ENCODE measurements around the gene RRP1B.
"Not testable (repeated sequence)": the region's sequence is repeated elsewhere in the genome, so short reads cannot be mapped to it uniquely, and the experiment has no call there.

Gene RRP1B

DNA sequence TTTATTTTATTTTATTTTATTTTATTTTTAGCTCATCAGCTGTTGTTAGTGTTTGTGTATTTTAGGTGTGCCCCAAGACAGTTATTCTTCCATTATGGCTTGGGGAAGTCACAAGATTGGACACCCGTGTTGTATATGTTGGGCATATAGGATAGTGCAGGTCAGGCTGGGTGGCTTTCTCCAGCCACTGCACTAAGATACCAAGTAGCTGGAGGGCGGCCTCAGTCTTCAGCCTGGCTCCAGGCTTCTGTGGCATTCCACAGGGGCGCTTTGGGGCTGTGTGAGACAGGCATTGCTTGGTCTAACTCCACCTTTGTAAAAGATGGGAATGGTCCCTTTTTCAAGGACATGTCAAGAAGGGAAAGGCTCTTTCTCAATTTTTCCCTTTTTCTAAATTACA lies 16.5 kb downstream of the RRP1B start:
- DNase-seq (ENCODE audit: low read depth), result no peak

DNA sequence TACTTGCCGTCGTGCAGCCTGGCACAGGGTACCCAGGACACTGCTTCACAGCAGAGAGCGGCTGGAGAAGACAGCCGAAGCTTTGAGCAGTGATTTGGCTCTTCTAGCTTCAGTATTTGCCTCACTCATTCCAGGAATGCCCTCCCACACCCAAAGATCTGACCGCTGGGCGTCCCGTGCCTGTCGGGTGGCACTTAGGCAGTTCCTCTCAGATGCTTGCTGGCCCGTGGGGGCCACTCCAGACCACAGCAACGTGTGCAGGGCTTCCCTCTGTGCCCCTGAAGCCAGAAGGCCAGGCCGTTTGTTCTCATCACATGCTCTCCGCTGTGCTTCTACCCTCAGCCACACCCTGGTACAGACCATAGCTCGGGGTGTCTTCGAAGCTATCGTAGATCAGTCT lies 17.0 kb downstream of the RRP1B start:
- no peak for DNase-seq (ENCODE audit: low read depth)

DNA sequence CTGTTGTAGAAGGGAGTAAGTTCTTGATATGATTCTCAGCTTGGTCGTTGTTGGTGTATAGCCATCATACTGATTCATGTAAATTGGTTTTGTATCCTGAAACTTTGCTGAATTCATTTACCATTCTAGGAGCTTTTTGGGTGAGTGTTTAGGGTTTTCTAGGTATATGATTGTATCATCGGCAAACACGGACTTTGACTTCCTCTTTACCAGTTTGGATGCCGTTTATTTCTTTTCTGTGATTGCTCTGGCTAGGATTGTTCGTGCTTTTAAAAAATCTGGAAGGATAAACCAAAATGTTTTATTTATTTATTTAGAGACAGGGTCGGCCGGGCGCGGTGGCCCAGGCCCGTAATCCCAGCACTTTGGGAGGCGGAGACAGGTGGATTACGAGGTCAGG lies 20.6 kb downstream of the RRP1B start:
- no peak for DNase-seq (ENCODE audit: low read depth)

DNA sequence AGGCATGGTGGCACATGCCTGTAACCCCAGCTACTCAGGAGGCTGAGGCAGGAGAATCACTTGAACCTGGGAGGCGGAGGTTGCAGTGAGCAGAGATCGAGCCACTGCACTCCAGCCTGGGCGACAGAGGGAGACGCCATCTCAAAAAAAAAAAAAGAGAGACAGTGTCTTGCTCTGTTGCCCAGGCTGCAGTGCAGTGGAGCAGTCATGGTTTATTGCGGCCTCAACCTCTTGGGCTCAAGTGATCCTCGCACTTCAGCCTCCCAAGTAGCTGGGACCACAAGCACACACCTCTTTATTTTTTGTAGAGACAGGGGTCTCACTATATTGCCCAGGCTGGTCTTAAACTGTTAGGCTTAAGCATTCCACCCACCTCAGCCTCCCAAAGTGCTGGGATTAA lies 21.1 kb downstream of the RRP1B start:
- not testable (repeated sequence) for DNase-seq (ENCODE audit: low read depth)

DNA sequence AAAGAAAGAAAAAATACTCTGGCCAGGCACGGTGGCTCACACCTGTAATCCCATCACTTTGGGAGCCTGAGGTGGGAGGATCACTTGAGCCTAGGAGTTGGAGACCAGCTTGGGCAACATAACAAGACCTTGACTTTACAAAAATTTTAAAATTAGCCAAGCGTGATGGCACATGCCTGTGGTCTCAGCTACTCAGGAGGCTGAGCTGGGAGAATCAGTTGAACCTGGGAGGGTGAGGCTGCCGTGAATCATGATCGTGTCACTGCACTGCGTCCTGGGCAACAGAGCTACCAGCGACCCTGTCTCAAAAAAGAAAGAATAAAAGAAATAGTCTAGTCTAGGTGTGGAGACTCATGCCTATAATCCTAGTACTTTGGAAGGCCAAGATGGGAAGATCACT lies 22.3 kb downstream of the RRP1B start:
- no peak for DNase-seq (ENCODE audit: low read depth)

DNA sequence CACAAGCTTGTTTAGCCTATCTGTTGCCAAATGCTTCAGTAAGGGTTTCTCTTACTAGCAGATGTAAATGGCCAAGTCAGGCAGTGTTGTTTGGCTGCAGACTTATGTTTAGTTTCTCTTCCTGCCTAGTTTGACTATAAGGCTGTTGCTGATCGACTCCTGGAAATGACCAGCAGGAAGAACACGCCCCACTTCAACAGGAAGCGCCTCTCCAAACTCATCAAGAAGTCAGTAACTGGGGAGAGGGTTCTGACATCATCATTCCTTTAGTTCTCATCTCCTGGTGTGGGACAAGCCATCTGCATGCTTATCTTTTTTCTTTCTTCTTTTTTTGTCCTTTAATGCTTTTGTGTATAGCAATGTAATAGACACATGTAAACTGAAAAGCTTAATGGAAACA lies 25.1 kb downstream of the RRP1B start:
- DNase-seq (ENCODE audit: low read depth), result no peak

DNA sequence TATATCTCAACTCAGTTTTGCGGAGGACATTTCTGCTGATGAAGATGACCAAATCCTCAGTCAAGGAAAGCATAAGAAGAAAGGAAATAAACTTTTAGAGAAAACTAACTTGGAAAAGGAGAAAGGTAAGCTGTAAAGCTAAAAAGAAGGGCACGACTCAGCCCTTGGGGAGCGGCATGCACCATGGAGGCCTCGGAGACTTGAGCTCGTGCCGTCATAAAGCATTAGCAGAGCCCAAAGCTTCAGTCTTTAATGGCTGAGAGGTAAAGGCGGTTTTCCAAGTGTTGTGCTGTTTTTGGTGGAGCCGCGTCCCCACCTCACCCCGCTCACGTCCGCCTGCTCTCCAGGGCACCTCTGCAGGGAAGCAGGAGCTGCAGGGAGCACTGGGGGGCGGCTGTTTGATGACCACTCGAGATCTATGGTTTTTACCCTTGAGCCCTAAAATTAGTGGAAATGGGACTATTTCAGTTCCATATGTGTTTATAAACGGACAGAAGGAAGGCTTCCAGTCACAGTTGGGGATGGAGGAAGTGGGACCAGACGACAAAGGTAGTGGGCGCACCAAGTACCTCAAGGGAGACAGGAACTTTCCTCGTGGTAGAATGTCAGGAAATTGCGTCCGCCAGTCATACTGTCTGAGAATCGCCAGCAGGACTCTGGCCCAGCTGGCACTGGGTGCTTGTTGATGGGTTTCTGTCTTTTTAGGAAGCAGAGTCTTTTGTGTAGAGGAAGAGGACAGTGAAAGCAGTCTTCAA lies 27.6 kb downstream of the RRP1B start:
- DNase-seq (ENCODE audit: low read depth), result no peak

DNA sequence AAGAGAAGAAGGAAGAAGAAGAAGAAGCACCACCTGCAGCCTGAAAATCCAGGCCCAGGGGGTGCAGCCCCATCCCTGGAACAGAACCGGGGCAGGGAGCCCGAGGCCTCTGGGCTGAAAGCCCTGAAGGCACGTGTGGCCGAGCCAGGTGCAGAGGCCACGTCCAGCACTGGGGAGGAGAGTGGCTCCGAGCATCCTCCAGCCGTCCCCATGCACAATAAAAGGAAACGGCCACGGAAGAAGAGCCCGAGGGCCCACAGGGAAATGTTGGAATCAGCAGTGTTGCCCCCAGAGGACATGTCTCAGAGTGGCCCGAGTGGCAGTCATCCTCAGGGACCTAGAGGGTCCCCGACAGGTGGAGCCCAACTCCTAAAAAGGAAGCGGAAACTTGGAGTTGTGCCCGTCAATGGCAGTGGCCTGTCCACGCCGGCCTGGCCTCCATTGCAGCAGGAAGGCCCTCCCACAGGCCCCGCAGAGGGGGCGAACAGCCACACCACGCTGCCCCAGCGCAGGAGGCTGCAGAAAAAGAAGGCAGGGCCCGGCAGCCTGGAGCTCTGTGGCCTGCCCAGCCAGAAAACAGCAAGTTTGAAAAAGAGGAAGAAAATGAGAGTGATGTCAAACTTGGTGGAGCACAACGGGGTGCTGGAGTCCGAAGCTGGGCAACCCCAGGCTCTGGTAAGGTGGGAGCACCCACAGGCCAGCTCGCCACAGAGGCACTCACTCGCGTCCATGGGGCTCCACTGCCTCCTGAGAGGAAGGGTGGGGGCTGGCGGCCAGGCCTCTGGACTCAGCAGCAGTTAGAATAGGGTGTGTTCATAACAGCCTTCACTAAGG lies 28.4 kb downstream of the RRP1B start:
- DNase-seq (ENCODE audit: low read depth), result no peak

DNA sequence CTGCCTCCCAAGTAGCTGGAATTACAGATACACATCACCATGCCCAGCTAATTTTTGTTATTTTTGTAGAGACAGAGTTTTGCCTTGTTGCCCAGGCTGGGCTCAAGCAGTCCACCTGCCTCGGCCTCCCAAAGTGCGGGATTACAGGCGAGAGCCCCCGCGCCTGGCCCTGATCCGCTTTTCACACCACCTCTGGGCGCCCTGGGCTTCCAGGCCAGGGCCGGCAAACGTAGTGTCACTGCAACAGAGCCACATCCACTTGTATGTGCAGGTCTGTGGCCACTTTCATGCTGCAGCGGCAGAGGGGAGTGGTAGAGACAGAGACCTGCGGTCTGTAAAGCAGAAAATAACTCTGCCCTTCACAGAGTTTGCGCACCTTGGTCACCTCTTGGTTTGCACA lies 29.5 kb downstream of the RRP1B start:
- no peak for DNase-seq (ENCODE audit: low read depth)

DNA sequence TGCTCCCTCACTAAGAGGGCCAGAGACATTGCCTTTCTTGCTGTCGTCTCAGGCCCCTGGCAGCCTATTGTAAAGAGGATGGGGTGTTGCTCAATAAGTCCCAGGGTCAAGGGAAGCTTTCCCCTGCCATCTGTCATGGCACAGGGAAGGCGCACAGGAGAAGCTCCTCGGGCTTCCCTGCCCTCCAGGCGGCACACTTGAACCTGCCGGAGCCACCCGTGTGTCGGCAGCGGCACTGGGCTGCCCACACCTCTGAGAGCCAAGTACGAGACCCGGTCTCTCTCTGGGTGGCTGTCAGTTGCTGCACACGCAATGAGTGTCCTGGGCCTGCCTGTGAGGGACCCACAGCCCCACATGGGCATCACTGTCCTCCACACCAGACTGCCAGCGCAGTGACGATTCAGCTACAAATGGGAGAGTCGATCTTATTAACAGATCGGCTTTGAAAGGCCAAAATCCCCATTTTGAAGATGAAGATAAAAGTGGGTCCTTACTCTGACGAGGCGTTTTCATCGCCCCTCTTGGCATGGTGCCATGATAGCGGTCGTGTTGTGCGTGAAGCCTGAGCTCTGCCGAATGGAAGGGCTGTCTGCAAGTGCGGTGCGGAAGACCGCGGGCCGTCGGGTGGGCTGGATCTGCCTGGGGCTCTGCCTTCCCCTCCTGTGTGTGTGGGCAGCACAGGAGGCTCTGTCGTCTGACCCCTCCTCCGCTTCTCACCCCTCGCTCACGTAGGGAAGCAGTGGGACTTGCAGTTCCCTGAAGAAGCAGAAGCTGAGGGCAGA lies 30.4 kb downstream of the RRP1B start:
- DNase-seq (ENCODE audit: low read depth), result no peak

DNA sequence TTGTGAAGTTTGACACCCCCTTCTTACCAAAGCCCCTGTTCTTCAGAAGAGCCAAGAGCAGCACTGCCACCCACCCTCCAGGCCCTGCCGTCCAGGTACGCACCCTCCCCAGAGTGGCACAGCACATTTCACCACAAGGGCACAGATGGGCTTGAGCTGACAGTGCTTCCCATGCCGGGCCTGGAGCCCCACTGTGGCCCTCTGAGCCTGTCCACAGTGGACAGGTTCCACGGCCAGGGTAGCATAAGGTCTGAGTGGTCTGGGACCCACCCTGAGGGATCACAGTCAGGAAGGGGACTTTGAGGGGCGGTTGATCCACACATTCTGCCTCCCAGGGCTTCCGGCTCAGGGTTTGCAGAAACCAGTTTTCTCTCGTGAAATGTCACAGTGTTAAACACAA lies 31.0 kb downstream of the RRP1B start:
- DNase-seq (ENCODE audit: low read depth), result no peak

DNA sequence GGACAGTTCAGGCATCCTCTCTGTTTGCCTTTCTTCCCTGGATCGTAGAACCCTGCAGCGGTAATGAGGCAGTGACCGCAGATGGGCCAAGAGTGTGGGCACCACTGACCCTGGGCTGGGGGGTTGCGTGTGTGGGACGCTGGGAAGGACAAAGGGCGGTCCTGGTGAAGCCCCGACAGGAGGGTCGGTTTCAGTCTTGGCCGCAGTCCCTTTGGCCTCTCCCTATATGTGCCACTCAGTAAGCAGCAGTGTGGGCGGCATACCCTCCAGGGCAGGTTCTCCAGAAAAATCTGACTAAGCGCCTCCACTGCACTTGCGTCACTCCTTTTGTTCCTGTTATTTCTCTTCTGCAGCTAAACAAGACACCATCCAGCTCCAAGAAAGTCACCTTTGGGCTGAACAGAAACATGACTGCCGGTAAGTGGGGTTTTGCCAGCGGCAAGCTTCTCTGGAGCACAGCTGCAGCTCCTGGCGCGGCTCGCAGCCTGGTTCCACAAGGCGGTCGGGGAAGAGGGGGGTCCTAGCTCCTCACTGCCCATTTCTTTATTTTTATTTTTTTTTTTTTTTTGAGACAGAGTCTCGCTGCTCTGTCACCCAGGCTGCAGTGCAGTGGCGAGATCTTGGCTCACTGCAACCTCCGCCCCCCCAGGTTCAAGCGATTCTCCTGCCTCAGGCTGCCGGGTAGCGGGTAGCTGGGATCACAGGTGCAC lies 31.9 kb downstream of the RRP1B start:
- no peak for DNase-seq (ENCODE audit: low read depth)

DNA sequence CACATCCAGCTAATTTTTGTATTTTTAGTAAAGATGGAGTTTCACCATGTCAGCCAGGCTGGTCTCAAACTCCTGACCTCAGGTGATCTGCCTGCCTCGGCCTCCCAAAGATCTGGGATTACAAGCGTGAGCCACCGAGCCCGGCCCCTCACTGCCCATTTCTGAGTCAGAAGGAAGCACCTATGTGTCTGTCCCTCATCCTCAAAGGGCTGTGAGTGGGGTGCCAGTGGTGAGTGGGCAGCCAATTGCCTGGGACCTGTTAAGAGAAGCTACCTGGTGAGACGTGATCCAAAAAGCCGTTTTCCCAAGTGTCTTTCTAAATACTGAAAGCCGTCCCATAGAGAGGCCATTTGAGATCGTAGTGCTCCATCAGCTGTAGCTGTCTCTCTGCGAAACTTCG lies 32.4 kb downstream of the RRP1B start:
- DNase-seq (ENCODE audit: low read depth), result no peak

DNA sequence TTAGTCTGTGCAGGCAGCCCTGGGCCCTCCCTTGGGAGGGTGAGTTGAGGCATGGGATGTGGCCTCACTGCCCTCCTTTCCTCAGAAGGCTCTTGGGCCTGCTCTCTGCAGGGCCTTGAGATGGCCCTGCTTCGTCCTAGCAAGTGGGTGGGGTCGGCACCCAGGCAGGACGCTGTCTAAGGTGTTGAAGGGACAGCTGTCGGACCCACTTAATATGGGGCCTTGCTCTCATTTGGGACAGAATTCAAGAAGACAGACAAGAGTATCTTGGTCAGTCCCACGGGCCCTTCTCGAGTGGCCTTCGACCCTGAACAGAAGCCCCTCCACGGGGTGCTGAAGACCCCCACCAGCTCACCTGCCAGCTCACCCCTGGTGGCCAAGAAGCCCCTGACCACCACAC lies 33.6 kb downstream of the RRP1B start:
- no peak for DNase-seq (ENCODE audit: low read depth)

DNA sequence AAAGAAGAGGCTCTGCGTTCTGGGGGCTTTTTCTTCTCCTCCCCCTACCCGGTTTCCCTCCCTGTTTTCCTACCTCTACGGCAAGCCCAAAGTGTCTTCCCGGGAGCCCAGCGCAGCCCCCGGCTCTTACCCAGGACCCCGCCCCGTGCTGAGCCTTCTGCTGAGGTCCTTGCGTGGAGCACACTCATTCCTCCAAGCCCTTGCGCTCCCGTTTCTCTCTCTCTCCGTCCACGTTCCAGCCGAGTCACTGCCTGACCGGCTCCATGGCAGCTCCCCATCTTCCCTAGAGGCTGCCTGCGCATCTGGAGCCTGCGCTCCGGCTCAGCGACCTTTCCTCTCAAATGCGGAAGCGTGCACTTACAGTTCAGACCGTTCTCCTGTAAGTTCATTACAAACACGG lies 34.6 kb downstream of the RRP1B start:
- no peak for DNase-seq (ENCODE audit: low read depth)

DNA sequence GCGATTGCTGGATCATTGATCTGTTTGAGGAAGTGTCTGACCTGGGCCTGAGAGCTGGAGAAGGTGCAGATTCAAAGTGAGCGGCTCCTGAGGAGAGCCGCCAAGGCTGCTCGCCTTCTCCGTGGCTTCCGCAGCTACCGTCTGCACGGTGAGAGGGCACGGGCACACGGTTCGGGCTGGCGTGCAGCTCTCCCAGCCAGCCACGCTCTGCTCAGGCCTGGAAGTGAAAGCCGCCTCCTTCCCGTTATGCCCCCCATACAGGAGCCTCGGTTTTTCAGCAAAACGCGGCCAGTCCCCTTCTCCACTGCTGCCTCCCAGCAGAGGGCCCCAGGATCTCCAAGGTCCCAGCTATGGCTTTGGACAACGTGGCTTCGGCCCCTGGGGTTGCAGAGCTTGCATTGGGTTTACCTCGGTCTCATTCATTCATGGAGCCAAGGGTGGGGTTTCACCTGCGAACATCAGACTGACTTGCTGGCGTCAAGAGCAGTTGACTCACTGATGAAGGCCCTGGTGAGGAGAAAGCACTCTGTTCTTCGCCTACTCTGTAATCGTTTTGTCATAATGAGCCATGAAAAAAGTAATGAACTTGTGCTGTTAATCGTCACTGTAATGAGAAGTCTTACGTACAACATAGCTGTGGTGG lies 35.2 kb downstream of the RRP1B start:
- no peak for DNase-seq (ENCODE audit: low read depth)

DNA sequence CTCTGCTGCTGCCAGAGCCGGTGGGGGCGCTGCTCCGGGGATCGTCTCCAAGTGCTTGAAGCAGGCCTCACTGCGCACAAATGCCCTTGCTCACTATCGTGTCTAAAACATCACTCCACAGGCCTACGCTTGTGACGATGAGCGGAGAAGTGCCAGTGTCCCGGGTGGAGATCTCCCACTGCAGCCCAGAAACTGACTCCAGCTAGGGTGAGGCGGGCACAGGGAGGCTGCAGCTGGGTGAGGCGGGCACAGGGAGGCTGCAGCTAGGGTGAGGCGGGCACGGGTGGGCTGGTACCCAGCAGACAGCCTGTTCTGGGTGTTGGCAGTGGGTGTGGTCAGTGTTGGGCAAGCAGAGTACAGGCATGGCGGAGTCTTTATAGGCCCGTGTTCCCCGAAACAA lies 36.9 kb downstream of the RRP1B start:
- DNase-seq (ENCODE audit: low read depth), result no peak

DNA sequence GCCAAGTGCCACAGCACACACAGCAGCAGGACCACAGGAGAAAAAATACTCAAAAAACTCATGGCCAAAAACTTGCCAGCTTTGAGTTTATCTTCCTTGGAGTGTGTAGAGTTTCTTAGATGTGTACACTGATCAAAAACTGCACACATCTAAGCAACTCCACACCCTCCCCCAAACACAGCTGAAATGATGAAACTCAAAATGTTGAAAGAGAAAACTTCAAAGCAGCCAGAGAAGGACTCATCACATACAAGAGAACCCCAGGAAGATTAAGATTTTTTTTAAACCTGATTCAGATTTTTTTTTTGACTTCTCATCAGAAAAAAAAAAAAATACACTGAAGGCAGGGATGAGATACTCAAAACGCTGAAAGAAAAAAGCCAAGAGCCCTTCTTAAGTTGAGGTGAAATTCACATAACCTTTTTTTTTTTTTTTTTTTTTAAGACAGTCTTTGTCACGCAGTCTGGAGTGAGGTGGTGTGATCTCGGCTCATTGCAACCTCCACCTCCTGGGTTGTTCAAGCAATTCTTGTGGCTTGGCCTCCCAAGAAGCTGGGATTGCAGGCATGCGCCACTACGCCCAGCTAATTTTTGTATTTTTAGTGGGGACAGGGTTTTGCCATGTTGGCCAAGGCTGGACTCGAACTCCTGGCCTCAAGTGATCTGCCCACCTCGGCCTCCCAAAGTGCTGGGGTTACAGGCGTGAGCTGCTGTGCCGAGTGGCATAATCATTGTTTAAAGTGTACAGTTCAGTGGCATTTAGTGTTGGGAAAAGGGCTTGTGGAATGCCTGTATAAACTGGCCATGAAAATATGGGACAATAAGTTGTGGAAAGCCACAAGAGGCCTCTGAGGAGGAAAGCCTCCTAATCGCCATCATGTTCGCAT lies 38.6 kb downstream of the RRP1B start:
- DNase-seq (ENCODE audit: low read depth), result no peak

DNA sequence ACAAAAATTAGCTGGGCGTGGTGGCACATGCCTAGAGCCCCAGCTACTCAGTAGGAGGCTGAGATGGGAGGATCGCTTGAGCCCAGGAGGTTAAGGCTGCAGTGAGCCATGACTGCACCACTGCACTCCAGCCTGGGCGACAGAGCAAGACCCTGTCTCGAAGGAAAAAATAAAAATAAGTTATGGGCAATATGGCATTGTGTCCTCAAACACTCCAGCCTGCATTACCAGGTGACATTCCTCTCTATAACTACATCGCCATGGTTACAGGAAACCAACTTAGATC lies 40.1 kb downstream of the RRP1B start:
- DNase-seq (ENCODE audit: low read depth), result not testable (repeated sequence)

DNA sequence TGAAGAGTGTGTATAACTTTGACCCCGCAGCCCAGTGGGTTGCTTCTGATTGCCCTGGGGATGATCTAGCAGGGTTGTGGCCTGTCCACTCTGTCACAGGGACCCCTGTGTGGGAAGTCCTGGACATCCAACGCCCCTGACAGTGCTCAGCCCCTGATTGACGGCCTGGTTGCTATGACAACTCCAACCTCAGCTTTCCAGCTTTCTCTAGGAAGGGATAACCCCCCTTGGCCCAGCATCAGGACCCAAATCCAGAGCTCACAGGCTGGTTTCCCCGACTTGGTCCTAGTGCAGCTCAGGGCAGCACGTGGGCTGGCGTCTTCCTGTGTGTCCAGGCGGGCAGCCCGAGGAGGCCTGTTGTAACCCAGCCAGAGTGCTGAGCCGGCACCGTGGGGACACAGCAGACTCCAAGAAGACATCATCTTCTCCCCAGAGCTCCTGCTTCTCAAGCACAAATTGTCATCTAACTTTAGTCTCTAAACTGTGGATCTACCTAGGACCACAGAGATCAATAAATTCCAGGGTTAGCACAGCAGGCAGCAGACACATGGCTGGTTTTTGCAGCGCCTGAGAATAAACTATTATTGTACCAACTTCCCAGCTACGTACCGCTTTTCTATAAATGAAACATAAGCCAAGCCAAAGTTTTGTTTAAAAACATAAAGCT lies 40.7 kb downstream of the RRP1B start:
- no peak for DNase-seq (ENCODE audit: low read depth)

All from stromal cell of bone marrow (primary cell).